ENCODE results near the gene GSTA3.

GRCh38 chr6:52881996-52882841 is 27.3 kb downstream of the GSTA3 start:
- TF ChIP-seq SPI1 (IDR thresholded peaks at IDR 0.05; ENCODE audit: low read depth, low read length) (no peak), POLR2A (IDR thresholded peaks at IDR 0.05; ENCODE audit: low read depth, low read length) (no peak), TAF1 (IDR thresholded peaks at IDR 0.05; ENCODE audit: low read depth, low read length) (no peak)

Measured in GM12891 (cell line).